NCI-H2227 (cell line): ENCODE results near the gene SLC12A7.
"Not testable (repeated sequence)": the region's sequence is repeated elsewhere in the genome, so short reads cannot be mapped to it uniquely, and the experiment has no call there.

Experiments used
- DNase-seq: peaks from one replicate; lab custom pipeline; 2025; ENCODE audit not compliant: unreplicated experiment; lab: John Stamatoyannopoulos, UW

Gene SLC12A7

GRCh38 chr5:1099926-1100663 lies 11.8 kb downstream of the SLC12A7 start:
- no peak for DNase-seq

- no peak for DNase-seq
Measured at GRCh38 chr5:1098986-1099597, 12.8 kb downstream of the SLC12A7 start.

- DNase-seq: not testable (repeated sequence)
Measured at GRCh38 chr5:1097988-1098385, 13.9 kb downstream of the SLC12A7 start.

- DNase-seq: no peak
Measured at GRCh38 chr5:1097381-1097987, 14.4 kb downstream of the SLC12A7 start.

GRCh38 chr5:1096838-1097237 lies 15.0 kb downstream of the SLC12A7 start:
- DNase-seq: no peak

- DNase-seq: no peak
Measured at GRCh38 chr5:1095990-1096363, 15.9 kb downstream of the SLC12A7 start.

- no peak for DNase-seq
Measured at GRCh38 chr5:1095302-1095989, 16.4 kb downstream of the SLC12A7 start.

- DNase-seq: no peak
Measured at GRCh38 chr5:1094670-1095190, 17.1 kb downstream of the SLC12A7 start.

- no peak for DNase-seq
Measured at GRCh38 chr5:1093361-1093760, 18.5 kb downstream of the SLC12A7 start.

GRCh38 chr5:1092122-1092521 lies 19.7 kb downstream of the SLC12A7 start:
- DNase-seq: no peak

- no peak for DNase-seq
Measured at GRCh38 chr5:1091632-1092031, 20.2 kb downstream of the SLC12A7 start.

- no peak for DNase-seq
Measured at GRCh38 chr5:1090538-1090937, 21.3 kb downstream of the SLC12A7 start.

- DNase-seq: no peak
Measured at GRCh38 chr5:1089621-1090040, 22.2 kb downstream of the SLC12A7 start.

- DNase-seq: no peak
Measured at GRCh38 chr5:1089146-1089545, 22.7 kb downstream of the SLC12A7 start.

- DNase-seq: no peak
Measured at GRCh38 chr5:1088726-1089125, 23.1 kb downstream of the SLC12A7 start.

GRCh38 chr5:1088031-1088430 lies 23.8 kb downstream of the SLC12A7 start:
- DNase-seq: no peak

GRCh38 chr5:1087428-1087827 lies 24.4 kb downstream of the SLC12A7 start:
- DNase-seq: no peak

GRCh38 chr5:1086871-1087270 lies 25.0 kb downstream of the SLC12A7 start:
- no peak for DNase-seq

GRCh38 chr5:1086137-1086536 lies 25.7 kb downstream of the SLC12A7 start:
- no peak for DNase-seq

GRCh38 chr5:1085391-1085790 lies 26.5 kb downstream of the SLC12A7 start:
- DNase-seq: no peak

GRCh38 chr5:1083823-1084605 lies 27.8 kb downstream of the SLC12A7 start:
- DNase-seq: no peak
